Panc1 (cell line): ENCODE data around the gene FN3K.

Experiments used
- CTCF ChIP-seq: fragments of 450-650 bp; IDR thresholded peaks from 2 replicates; pipeline ENCODE4 v1.5.1; 2017; ENCODE audit warnings: mild to moderate bottlenecking
- POLR2AphosphoS5 ChIP-seq: IDR thresholded peaks from 2 replicates; pipeline ENCODE4 v1.6.1; 2012; ENCODE audit warnings: mild to moderate bottlenecking, low read depth, low read length, moderate library complexity
- REST ChIP-seq, 2 experiments: IDR thresholded peaks; 2 replicates each; pipeline ENCODE4 v1.6.1; 2011 to 2012; ENCODE audit warnings: low read depth in 2 of 2, control low read depth in 1 of 2, low read length in 1 of 2, mild to moderate bottlenecking in 1 of 2, moderate library complexity in 1 of 2; ENCODE audit not compliant: insufficient read depth in 1 of 2
- SIN3A ChIP-seq: IDR thresholded peaks from 2 replicates; pipeline ENCODE4 v1.6.1; 2012; ENCODE audit warnings: low read depth, mild to moderate bottlenecking, low read length, moderate library complexity, borderline replicate concordance; ENCODE audit not compliant: insufficient read depth
- TCF7L2 ChIP-seq: IDR thresholded peaks from 2 replicates; pipeline ENCODE4 v1.6.1; 2011; ENCODE audit warnings: mild to moderate bottlenecking, low read depth, low read length, inconsistent platforms

GRCh38 chr17:82736511-82737185 lies 1.2 kb downstream of the FN3K start:
- no peak for TF ChIP-seq CTCF
- TF ChIP-seq POLR2AphosphoS5: no peak
- no peak for TF ChIP-seq SIN3A
- TF ChIP-seq REST (IDR thresholded peaks at IDR 0.05; ENCODE audit: insufficient read depth in 1 of 2, low read depth in 2 of 2, low read length in 1 of 2): no peak
- TF ChIP-seq TCF7L2: no peak
